Neural cell (in vitro differentiated cells): ENCODE measurements around the gene GNL2. TPM values are rescaled to one million over a fixed set of nuclear protein-coding genes. Genes with fewer than 3 reads are reported as not detected.
"Not testable (repeated sequence)": the region's sequence is repeated elsewhere in the genome, so short reads cannot be mapped to it uniquely, and the experiment has no call there.

Experiments used
- H2AFZ ChIP-seq: fragments of 200-600, 300-800 bp; sonication (generic), shearing (Covaris generic); 2 replicates; pipeline ENCODE4 v1.6.0; 2014; ENCODE audit warnings: low read depth, mild to moderate bottlenecking, antibody characterized with exemption, low read length, moderate library complexity
- H3F3A ChIP-seq: fragments of 200-600 bp; shearing (Covaris generic); 2 replicates; pipeline ENCODE4 v1.6.1; 2016; ENCODE audit warnings: mild to moderate bottlenecking, moderate library complexity, mixed read lengths, antibody characterized with exemption, low read length; ENCODE audit not compliant: insufficient read depth, poor library complexity, severe bottlenecking
- H3K27ac ChIP-seq: fragments of 200-600, 300-800 bp; sonication (generic), shearing (Covaris generic); 2 replicates; pipeline ENCODE4 v1.5.1; 2014; ENCODE audit warnings: mild to moderate bottlenecking, low read length, moderate library complexity
- H3K27me3 ChIP-seq: fragments of 300-800, 200-600 bp; sonication (generic), shearing (Covaris generic); 2 replicates; pipeline ENCODE4 v1.6.0; 2014; ENCODE audit warnings: mild to moderate bottlenecking, low read depth, low read length, moderate library complexity; ENCODE audit not compliant: insufficient read depth
- H3K36me3 ChIP-seq: fragments of 300-800, 200-600 bp; sonication (generic), shearing (Covaris generic); 2 replicates; pipeline ENCODE4 v1.5.1; 2014; ENCODE audit warnings: mild to moderate bottlenecking, antibody characterized with exemption, low read length, moderate library complexity; ENCODE audit not compliant: insufficient read depth
- H3K4me2 ChIP-seq: fragments of 300-800, 200-600 bp; sonication (generic), shearing (Covaris generic); 2 replicates; pipeline ENCODE4 v1.6.0; 2014; ENCODE audit warnings: mild to moderate bottlenecking, low read length
- H3K4me3 ChIP-seq: fragments of 300-800, 200-600 bp; sonication (generic), shearing (Covaris generic); 2 replicates; pipeline ENCODE4 v1.5.1; 2014; ENCODE audit warnings: mild to moderate bottlenecking, low read length, moderate library complexity
- H3K79me2 ChIP-seq: fragments of 200-600 bp; shearing (Covaris generic); replicated peaks from 2 replicates; pipeline ENCODE4 v1.6.0; 2014; ENCODE audit warnings: mild to moderate bottlenecking, low read length, moderate library complexity; ENCODE audit not compliant: insufficient read depth
- H3K9ac ChIP-seq: fragments of 300-800, 200-600 bp; sonication (generic), shearing (Covaris generic); 2 replicates; pipeline ENCODE4 v1.6.1; 2016; ENCODE audit warnings: mild to moderate bottlenecking, low read length, mixed read lengths
- H3K9me2 ChIP-seq: fragments of 200-600 bp; shearing (Covaris generic); 2 replicates; pipeline ENCODE4 v1.6.1; 2016; ENCODE audit warnings: mild to moderate bottlenecking, low read length, mixed read lengths; ENCODE audit not compliant: insufficient read depth
- H3K9me3 ChIP-seq: fragments of 200-600, 300-800 bp; sonication (generic), shearing (Covaris generic); 2 replicates; pipeline ENCODE4 v1.6.1; 2016; ENCODE audit warnings: mild to moderate bottlenecking, mixed run types, low read length, moderate library complexity, mixed read lengths
- H4K20me1 ChIP-seq: fragments of 200-600 bp; shearing (Covaris generic); 2 replicates; pipeline ENCODE4 v1.6.1; 2016; ENCODE audit warnings: mild to moderate bottlenecking, mixed run types; ENCODE audit not compliant: insufficient read depth
- EP300 ChIP-seq: fragments of 450-650 bp; conservative IDR thresholded peaks from 2 replicates; pipeline ENCODE4 v1.6.1; 2014; ENCODE audit warnings: antibody characterized with exemption, mild to moderate bottlenecking, moderate library complexity; ENCODE audit not compliant: poor library complexity, severe bottlenecking
- EZH2 ChIP-seq: fragments of 200-600, 300-800 bp; shearing (Covaris generic), sonication (generic); IDR thresholded peaks from 2 replicates; pipeline ENCODE4 v1.6.1; 2014; ENCODE audit warnings: antibody characterized with exemption, low read length, borderline replicate concordance, mild to moderate bottlenecking; ENCODE audit not compliant: insufficient read depth, poor library complexity, severe bottlenecking
- MXI1 ChIP-seq: fragments of 450-650 bp; conservative IDR thresholded peaks from 2 replicates; pipeline ENCODE4 v1.6.1; 2014; ENCODE audit warnings: antibody characterized with exemption, mild to moderate bottlenecking; ENCODE audit not compliant: poor library complexity, severe bottlenecking
- POLR2AphosphoS5 ChIP-seq: IDR thresholded peaks from 2 replicates; pipeline ENCODE4 v1.6.1; 2012
- RAD21 ChIP-seq: fragments of 450-650 bp; conservative IDR thresholded peaks from 2 replicates; pipeline ENCODE4 v1.6.1; 2014; ENCODE audit warnings: antibody characterized with exemption, mild to moderate bottlenecking, moderate library complexity
- SMC3 ChIP-seq: fragments of 450-650 bp; conservative IDR thresholded peaks from 2 replicates; pipeline ENCODE4 v1.6.1; 2014; ENCODE audit warnings: antibody characterized with exemption, mild to moderate bottlenecking, moderate library complexity; ENCODE audit not compliant: poor library complexity
- TAF1 ChIP-seq: IDR thresholded peaks from 2 replicates; pipeline ENCODE4 v1.6.1; 2012; ENCODE audit warnings: low read depth
- polyA plus RNA-seq: library from polyadenylated mRNA; depleted of rRNA; stranded (reverse); fragments of >200 nt; gene quantifications from 2 replicates; pipeline ENCODE4 v1.2.3, GENCODE V29; 2014
- TF ChIP-seq, protein P1 (sequence below): IDR thresholded peaks from 2 replicates; pipeline ENCODE4 v1.6.1; 2012; ENCODE audit warnings: borderline replicate concordance
- TF ChIP-seq, protein P2 (sequence below): fragments of 450-650 bp; IDR thresholded peaks from 2 replicates; pipeline ENCODE4 v1.5.1; 2014; ENCODE audit warnings: antibody characterized with exemption, mild to moderate bottlenecking, moderate library complexity; ENCODE audit not compliant: poor library complexity, severe bottlenecking

GNL2 gene
- polyA plus RNA-seq, 1 donor from 2014 or later: 31.7 TPM

DNA sequence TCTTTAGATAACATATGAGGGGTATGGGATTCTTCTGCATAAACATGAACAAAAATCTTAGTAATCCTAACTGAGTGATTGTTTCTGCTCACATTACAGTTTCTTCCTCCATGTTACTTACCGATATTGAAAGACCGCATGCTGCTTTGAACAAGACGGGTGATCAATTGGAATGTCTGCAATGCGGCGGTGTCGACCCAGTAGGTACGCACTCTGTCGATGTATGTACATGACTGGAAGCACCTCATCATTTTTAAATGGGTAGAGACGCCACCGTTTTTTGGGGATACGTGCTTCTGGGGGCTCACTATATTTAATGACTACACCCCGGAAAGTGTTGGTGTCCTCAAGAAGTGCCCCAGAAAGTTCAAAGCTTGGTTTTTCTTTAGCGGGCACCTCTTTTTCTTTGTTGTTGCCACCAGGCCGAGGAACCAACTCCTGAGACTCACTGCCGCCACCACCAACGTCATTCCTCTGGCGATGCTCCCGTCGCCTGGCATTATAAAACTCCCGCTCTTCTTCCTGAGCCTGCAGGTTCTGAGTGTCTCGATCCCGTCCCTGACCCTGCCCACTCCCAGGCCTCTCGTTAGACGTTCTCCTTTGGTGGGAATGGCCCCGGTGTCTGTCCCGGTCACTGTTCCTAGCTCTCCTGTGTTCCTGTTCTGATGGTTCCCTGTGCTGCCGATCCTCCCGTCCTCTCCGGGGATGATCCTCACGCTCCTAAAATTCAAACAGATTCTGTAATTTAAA lies 55.5 kb downstream of the GNL2 start:
- Histone ChIP-seq H3F3A (no peaks in the 10 kb centered on the region), H3K9me3 (no peaks in the 10 kb centered on the region), H3K4me2 (no peak overlapping the region), H2AFZ (no peak overlapping the region), H3K9ac (no peak overlapping the region), H3K36me3 (no peaks in the 10 kb centered on the region), H3K4me3 (no peak overlapping the region), H3K79me2 (peaks cover 4% of the 10 kb centered on the region), H4K20me1 (no peaks in the 10 kb centered on the region), H3K27ac (no peak overlapping the region), H3K9me2 (no peaks in the 10 kb centered on the region), H3K27me3 (no peaks in the 10 kb centered on the region)
- TF ChIP-seq RAD21: no peak
- no peak for TF ChIP-seq EP300
- TF ChIP-seq POLR2AphosphoS5: no peak
- TF ChIP-seq, protein P1, sequence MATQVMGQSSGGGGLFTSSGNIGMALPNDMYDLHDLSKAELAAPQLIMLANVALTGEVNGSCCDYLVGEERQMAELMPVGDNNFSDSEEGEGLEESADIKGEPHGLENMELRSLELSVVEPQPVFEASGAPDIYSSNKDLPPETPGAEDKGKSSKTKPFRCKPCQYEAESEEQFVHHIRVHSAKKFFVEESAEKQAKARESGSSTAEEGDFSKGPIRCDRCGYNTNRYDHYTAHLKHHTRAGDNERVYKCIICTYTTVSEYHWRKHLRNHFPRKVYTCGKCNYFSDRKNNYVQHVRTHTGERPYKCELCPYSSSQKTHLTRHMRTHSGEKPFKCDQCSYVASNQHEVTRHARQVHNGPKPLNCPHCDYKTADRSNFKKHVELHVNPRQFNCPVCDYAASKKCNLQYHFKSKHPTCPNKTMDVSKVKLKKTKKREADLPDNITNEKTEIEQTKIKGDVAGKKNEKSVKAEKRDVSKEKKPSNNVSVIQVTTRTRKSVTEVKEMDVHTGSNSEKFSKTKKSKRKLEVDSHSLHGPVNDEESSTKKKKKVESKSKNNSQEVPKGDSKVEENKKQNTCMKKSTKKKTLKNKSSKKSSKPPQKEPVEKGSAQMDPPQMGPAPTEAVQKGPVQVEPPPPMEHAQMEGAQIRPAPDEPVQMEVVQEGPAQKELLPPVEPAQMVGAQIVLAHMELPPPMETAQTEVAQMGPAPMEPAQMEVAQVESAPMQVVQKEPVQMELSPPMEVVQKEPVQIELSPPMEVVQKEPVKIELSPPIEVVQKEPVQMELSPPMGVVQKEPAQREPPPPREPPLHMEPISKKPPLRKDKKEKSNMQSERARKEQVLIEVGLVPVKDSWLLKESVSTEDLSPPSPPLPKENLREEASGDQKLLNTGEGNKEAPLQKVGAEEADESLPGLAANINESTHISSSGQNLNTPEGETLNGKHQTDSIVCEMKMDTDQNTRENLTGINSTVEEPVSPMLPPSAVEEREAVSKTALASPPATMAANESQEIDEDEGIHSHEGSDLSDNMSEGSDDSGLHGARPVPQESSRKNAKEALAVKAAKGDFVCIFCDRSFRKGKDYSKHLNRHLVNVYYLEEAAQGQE: no peak

DNA sequence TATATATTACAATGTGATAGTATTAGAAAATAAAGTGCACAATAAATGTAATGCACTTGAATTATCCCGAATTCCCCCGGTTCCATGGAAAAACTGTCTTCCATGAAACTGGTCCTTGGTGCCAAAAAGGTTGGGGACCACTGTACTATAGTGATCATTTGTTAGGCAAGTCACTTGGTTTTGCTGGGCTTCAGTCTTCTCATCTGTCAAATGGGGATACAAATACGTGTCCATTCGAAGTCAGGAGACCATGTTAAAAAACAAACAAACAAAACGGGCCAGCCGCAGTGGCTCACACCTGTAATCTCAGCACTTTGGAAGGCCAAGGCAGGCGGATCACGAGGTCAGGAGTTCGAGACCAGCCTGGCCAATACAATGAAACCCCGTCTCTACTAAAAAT lies 56.6 kb downstream of the GNL2 start:
- H2AFZ ChIP-seq, H3K4me3 ChIP-seq, H3K27me3 ChIP-seq, H3K9me2 ChIP-seq, H3K36me3 ChIP-seq, H4K20me1 ChIP-seq, H3F3A ChIP-seq, H3K27ac ChIP-seq, H3K79me2 ChIP-seq, H3K4me2 ChIP-seq, H3K9me3 ChIP-seq, H3K9ac ChIP-seq: not testable (repeated sequence)

DNA sequence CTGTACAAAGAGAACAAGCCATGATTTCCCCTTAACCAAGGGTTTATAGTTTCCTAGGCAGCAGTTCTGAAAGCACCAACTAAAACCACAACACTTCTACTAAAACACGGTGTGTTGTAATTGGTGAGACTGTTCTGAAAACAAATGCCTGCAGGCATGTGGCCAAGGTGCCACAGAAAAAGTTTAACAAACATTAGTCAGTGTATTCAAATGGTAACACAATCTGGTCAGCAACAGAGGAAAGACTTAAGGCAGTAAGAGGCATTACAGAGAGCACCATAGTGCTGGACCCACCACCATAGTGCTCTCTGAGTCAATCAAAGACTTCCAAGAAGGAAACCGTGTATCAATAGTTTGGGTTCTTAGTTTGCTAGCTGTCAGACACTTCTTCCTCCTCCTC lies 58.4 kb downstream of the GNL2 start:
- H3K79me2 ChIP-seq: peaks cover 4% of the 10 kb centered on the region
- H3F3A ChIP-seq: no peaks in the 10 kb centered on the region
- no peaks in the 10 kb centered on the region for H3K9me3 ChIP-seq
- H2AFZ ChIP-seq: no peak overlapping the region
- no peaks in the 10 kb centered on the region for H3K36me3 ChIP-seq
- no peaks in the 10 kb centered on the region for H4K20me1 ChIP-seq
- no peak overlapping the region for H3K4me3 ChIP-seq
- no peaks in the 10 kb centered on the region for H3K9me2 ChIP-seq
- H3K4me2 ChIP-seq: no peak overlapping the region
- H3K27me3 ChIP-seq: no peaks in the 10 kb centered on the region
- TF ChIP-seq RAD21: no peak
- TF ChIP-seq, protein P1: no peak
- no peak for TF ChIP-seq EP300
- no peak for TF ChIP-seq SMC3
- TF ChIP-seq TAF1: no peak
- TF ChIP-seq, protein P2, sequence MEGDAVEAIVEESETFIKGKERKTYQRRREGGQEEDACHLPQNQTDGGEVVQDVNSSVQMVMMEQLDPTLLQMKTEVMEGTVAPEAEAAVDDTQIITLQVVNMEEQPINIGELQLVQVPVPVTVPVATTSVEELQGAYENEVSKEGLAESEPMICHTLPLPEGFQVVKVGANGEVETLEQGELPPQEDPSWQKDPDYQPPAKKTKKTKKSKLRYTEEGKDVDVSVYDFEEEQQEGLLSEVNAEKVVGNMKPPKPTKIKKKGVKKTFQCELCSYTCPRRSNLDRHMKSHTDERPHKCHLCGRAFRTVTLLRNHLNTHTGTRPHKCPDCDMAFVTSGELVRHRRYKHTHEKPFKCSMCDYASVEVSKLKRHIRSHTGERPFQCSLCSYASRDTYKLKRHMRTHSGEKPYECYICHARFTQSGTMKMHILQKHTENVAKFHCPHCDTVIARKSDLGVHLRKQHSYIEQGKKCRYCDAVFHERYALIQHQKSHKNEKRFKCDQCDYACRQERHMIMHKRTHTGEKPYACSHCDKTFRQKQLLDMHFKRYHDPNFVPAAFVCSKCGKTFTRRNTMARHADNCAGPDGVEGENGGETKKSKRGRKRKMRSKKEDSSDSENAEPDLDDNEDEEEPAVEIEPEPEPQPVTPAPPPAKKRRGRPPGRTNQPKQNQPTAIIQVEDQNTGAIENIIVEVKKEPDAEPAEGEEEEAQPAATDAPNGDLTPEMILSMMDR: no peak
- TF ChIP-seq MXI1: no peak
- no peak for TF ChIP-seq EZH2
- no peak for TF ChIP-seq POLR2AphosphoS5
- H3K9ac ChIP-seq: no peak overlapping the region
- no peak overlapping the region for H3K27ac ChIP-seq
